H1 (cell line): ENCODE measurements around the gene STAT5A. TPM values are rescaled to one million over a fixed set of nuclear protein-coding genes. Genes with fewer than 3 reads are reported as not detected.
"Not testable (repeated sequence)": the region's sequence is repeated elsewhere in the genome, so short reads cannot be mapped to it uniquely, and the experiment has no call there.

Source experiments
- CTCF ChIA-PET: fragments of 300-600 bp; sonication (Branson Sonifier 250); formaldehyde crosslinking; loops from one replicate; lab custom pipeline; 2021; ENCODE audit not compliant: partially characterized antibody; lab: Charles Lee
- POLR2A ChIA-PET: fragments of 300-600 bp; sonication (Branson Sonifier 250); formaldehyde crosslinking; loops from one replicate; lab custom pipeline; 2021; ENCODE audit warnings: inconsistent platforms; ENCODE audit not compliant: partially characterized antibody; lab: Charles Lee
- DNase-seq, 2 experiments: peaks; one replicate each; pipeline versions ENCODE4 v3.0.0 to v3.0.0-alpha.2; 2010 to 2022; ENCODE audit warnings: low spot score in 2 of 2, low read depth in 1 of 2, mixed read lengths in 1 of 2
- FAIRE-seq: peaks from 2 replicates; lab custom pipeline; 2011; peaks lifted over from hg19 to GRCh38; lab: Jason Lieb, UNC
- H2AFZ ChIP-seq: 2 replicates; pipeline ENCODE4 v1.8.1; 2012; ENCODE audit warnings: low read length, inconsistent platforms
- H2AK5ac ChIP-seq: 2 replicates; pipeline ENCODE4 v1.6.1; 2013; ENCODE audit warnings: low read depth, low read length
- H2BK120ac ChIP-seq: replicated peaks from 2 replicates; pipeline ENCODE3; 2013; ENCODE audit warnings: low read depth, low read length, inconsistent platforms
- H2BK12ac ChIP-seq: 2 replicates; pipeline ENCODE4 v1.6.1; 2013; ENCODE audit warnings: low read depth, low read length
- H2BK15ac ChIP-seq: 2 replicates; pipeline ENCODE4 v1.6.1; 2013; ENCODE audit warnings: low read length
- H2BK20ac ChIP-seq: 2 replicates; pipeline ENCODE4 v1.6.1; 2013; ENCODE audit warnings: low read length
- H2BK5ac ChIP-seq: 2 replicates; pipeline ENCODE4 v1.6.1; 2013; ENCODE audit warnings: low read depth, low read length
- H3K14ac ChIP-seq: 2 replicates; pipeline ENCODE4 v1.6.1; 2013; ENCODE audit warnings: inconsistent platforms; ENCODE audit not compliant: insufficient read length
- H3K18ac ChIP-seq: 2 replicates; pipeline ENCODE4 v1.6.1; 2013; ENCODE audit warnings: low read length; ENCODE audit errors: extremely low read depth
- H3K23ac ChIP-seq: 2 replicates; pipeline ENCODE4 v1.6.1; 2013; ENCODE audit warnings: inconsistent platforms; ENCODE audit not compliant: insufficient read length
- H3K23me2 ChIP-seq: 2 replicates; pipeline ENCODE4 v1.6.1; 2013; ENCODE audit warnings: low read depth, low read length
- H3K27ac ChIP-seq: 2 replicates; pipeline ENCODE4 v1.6.1; 2011; ENCODE audit warnings: low read depth, low read length, inconsistent platforms
- H3K27me3 ChIP-seq, 4 experiments: replicated peaks in 1 of 4; 1 replicate in 1 of 4; 2 replicates in 3 of 4; pipeline versions ENCODE4 v1.6.1 to v1.8.1; 2011 to 2013; ENCODE audit warnings: low read length in 3 of 4, mild to moderate bottlenecking in 3 of 4, inconsistent platforms in 2 of 4, mixed read lengths in 2 of 4, moderate library complexity in 1 of 4; ENCODE audit not compliant: control insufficient read depth in 3 of 4, insufficient read depth in 3 of 4; ENCODE audit errors: extremely low read depth in 1 of 4
- H3K36me3 ChIP-seq, 4 experiments: 2 replicates each; pipeline versions ENCODE4 v1.6.1 to v1.8.1; 2011 to 2013; ENCODE audit warnings: mild to moderate bottlenecking in 4 of 4, low read length in 3 of 4, moderate library complexity in 2 of 4, control low read depth in 1 of 4, inconsistent platforms in 1 of 4; ENCODE audit not compliant: insufficient read depth in 4 of 4, control insufficient read depth in 2 of 4
- H3K4ac ChIP-seq: replicated peaks from 2 replicates; pipeline ENCODE3; 2013; ENCODE audit warnings: low read length, low read depth, mixed read lengths, inconsistent platforms; ENCODE audit not compliant: insufficient read length
- H3K4me1 ChIP-seq, 4 experiments: replicated peaks in 1 of 4; 1 replicate in 1 of 4; 2 replicates in 3 of 4; pipeline versions ENCODE4 v1.6.1 to v1.8.1; 2011 to 2013; ENCODE audit warnings: low read length in 3 of 4, inconsistent platforms in 2 of 4, mixed read lengths in 1 of 4; ENCODE audit not compliant: insufficient read depth in 4 of 4, control insufficient read depth in 3 of 4
- H3K4me2 ChIP-seq, 2 experiments: 2 replicates each; pipeline versions ENCODE4 v1.6.1 to v1.8.1; 2011 to 2013; ENCODE audit warnings: low read depth in 2 of 2, low read length in 2 of 2, control low read depth in 1 of 2, inconsistent platforms in 1 of 2, mild to moderate bottlenecking in 1 of 2; ENCODE audit not compliant: insufficient read depth in 1 of 2
- H3K4me3 ChIP-seq, 4 experiments: fragments of 200-600, 300-600 bp in 1 of 4; sonication (generic), shearing (Covaris generic), sonication (Bioruptor Twin) in 1 of 4; 2 replicates each; pipeline versions ENCODE4 v1.5.1 to v1.8.1; 2011 to 2016; ENCODE audit warnings: low read length in 4 of 4, low read depth in 3 of 4, control low read depth in 2 of 4, inconsistent platforms in 2 of 4, mild to moderate bottlenecking in 2 of 4, mixed read lengths in 1 of 4, moderate library complexity in 1 of 4; ENCODE audit not compliant: insufficient read depth in 2 of 4; ENCODE audit errors: extremely low read depth in 1 of 4
- H3K56ac ChIP-seq: replicated peaks from 2 replicates; pipeline ENCODE3; 2013; ENCODE audit warnings: low read depth, mild to moderate bottlenecking, mixed read lengths, low read length, inconsistent platforms; ENCODE audit not compliant: insufficient read length
- H3K79me1 ChIP-seq: 2 replicates; pipeline ENCODE4 v1.6.1; 2013; ENCODE audit warnings: low read depth, low read length, control low read depth
- H3K79me2 ChIP-seq, 2 experiments: 2 replicates each; pipeline versions ENCODE4 v1.6.1 to v1.8.1; 2012 to 2013; ENCODE audit warnings: low read length in 2 of 2, mild to moderate bottlenecking in 2 of 2, inconsistent platforms in 1 of 2; ENCODE audit not compliant: insufficient read depth in 2 of 2, control insufficient read depth in 1 of 2
- H3K9ac ChIP-seq, 4 experiments: replicated peaks in 1 of 4; 1 replicate in 1 of 4; 2 replicates in 3 of 4; pipeline versions ENCODE4 v1.6.1 to v1.8.1; 2011 to 2013; ENCODE audit warnings: low read depth in 3 of 4, low read length in 3 of 4, control low read depth in 2 of 4, mild to moderate bottlenecking in 2 of 4, moderate library complexity in 2 of 4, inconsistent platforms in 1 of 4; ENCODE audit errors: extremely low read depth in 1 of 4
- H3K9me3 ChIP-seq, 2 experiments: 2 replicates each; pipeline versions ENCODE4 v1.6.1 to v1.8.1; 2012 to 2013; ENCODE audit warnings: mild to moderate bottlenecking in 2 of 2, moderate library complexity in 2 of 2, control low read depth in 1 of 2, inconsistent platforms in 1 of 2, low read depth in 1 of 2, low read length in 1 of 2, mixed read lengths in 1 of 2; ENCODE audit not compliant: insufficient read depth in 2 of 2
- H4K20me1 ChIP-seq, 2 experiments: replicated peaks in 1 of 2; 2 replicates each; pipeline versions ENCODE3 to v1.8.1; 2011 to 2013; ENCODE audit warnings: inconsistent platforms in 2 of 2, low read length in 2 of 2, mild to moderate bottlenecking in 1 of 2; ENCODE audit not compliant: insufficient read depth in 2 of 2, control insufficient read depth in 1 of 2
- H4K5ac ChIP-seq: 2 replicates; pipeline ENCODE4 v1.6.1; 2013; ENCODE audit warnings: low read length, low read depth, mixed read lengths, inconsistent platforms; ENCODE audit not compliant: insufficient read length
- H4K8ac ChIP-seq: 2 replicates; pipeline ENCODE4 v1.8.0; 2013; ENCODE audit warnings: mild to moderate bottlenecking, moderate library complexity, low read length, inconsistent platforms; ENCODE audit not compliant: insufficient read depth; ENCODE audit errors: extremely low read depth
- H4K91ac ChIP-seq: replicated peaks from 2 replicates; pipeline ENCODE3; 2013; ENCODE audit warnings: low read length, mixed read lengths, inconsistent platforms; ENCODE audit not compliant: insufficient read length
- WGBS, 2 experiments: shearing (Covaris generic) in 1 of 2; methylation state at CpG; one replicate each; pipeline versions ENCODE4 v1.1.6 to v1.1.7; 2013 to 2015; ENCODE audit warnings: low lambda C conversion rate in 2 of 2, mixed read lengths in 2 of 2, inconsistent platforms in 1 of 2, low coverage in 1 of 2, missing lambda C conversion rate in 1 of 2; ENCODE audit not compliant: insufficient replicate concordance in 2 of 2, insufficient coverage in 1 of 2, insufficient read length in 1 of 2; ENCODE audit errors: extremely low coverage in 1 of 2, missing lambda C conversion rate in 1 of 2; 5-methylcytosine and 5-hydroxymethylcytosine counted together
- polyA plus RNA-seq, 7 experiments: library from polyadenylated mRNA; depleted of rRNA in 3 of 7; stranded (reverse) in 5 of 7; unstranded in 2 of 7; fragments of >200 nt in 5 of 7; fragments of 200-250 nt in 2 of 7; gene quantifications; 1 replicate in 5 of 7; 2 replicates in 1 of 7; 4 replicates in 1 of 7; pipeline versions ENCODE4 v1.2.1 to v1.2.3, GENCODE V29; 2011 to 2013; ENCODE audit warnings: missing spikeins in 2 of 7, mixed read lengths in 2 of 7
- total RNA-seq: library from RNA; stranded (reverse); fragmentation: NEBNext Ultra II Directional; extraction: Animal tissue kit (Norgen Biotek cat#: 25700); gene quantifications from 2 replicates; pipeline ENCODE4 v1.2.1, GENCODE V29; 2021

The STAT5A gene
- total and polyA plus RNA-seq, 2 of the 8 experiments (the other 6 are each of a cell fraction or from before 2014, with no cell fraction given), result 4.2 to 5.4 TPM

DNA sequence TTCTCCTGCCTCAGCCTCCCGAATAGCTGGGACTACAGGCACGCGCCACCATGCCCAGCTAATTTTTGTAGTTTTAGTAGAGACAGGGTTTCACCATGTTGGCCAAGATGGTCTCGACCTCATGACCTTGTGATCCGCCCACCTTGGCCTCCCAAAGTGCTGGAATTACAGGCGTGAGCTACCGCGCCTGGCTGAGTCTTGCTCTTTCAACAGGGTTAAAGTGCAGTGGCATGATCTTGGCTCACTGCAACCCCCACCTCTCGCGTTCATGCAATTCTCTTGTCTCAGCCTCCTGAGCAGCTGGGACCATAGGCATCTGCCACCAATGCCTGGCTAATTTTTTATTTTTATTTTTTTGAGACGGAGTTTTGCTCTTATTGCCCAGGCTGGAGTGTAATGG lies 43.1 kb upstream of the STAT5A start:
- H3K18ac ChIP-seq, H3K36me3 ChIP-seq, H2BK12ac ChIP-seq, H2BK15ac ChIP-seq, POLR2A ChIA-PET, DNase-seq, H4K20me1 ChIP-seq, H2BK5ac ChIP-seq, FAIRE-seq, H3K27ac ChIP-seq, H3K14ac ChIP-seq, H3K4me2 ChIP-seq, H3K9me3 ChIP-seq, H3K23me2 ChIP-seq, H4K5ac ChIP-seq, H3K4ac ChIP-seq, H2BK120ac ChIP-seq, H3K4me3 ChIP-seq, H2BK20ac ChIP-seq, H3K56ac ChIP-seq, H3K9ac ChIP-seq, H3K4me1 ChIP-seq, H2AK5ac ChIP-seq, H3K79me1 ChIP-seq, H3K23ac ChIP-seq, H4K91ac ChIP-seq, H3K27me3 ChIP-seq, H4K8ac ChIP-seq, H2AFZ ChIP-seq: not testable (repeated sequence)
- CTCF ChIA-PET, result interaction anchor here (3.0 kb wide), 1 partner anchor 22 kb away, joined by 13 read pairs; no protein-coding TSS in a partner anchor
- H3K79me2 ChIP-seq, result peaks cover 0 to 48% of the 10 kb centered on the region in 2 experiments; a peak in 2 of 4 replicates
- 95% methylated on average over 11 of the region's 11 CpGs; no CpG with 5 or more reads in 1 of the 2 experiments for WGBS, 2 experiments
